ENCODE results near the gene JARID2. TPM values are rescaled to one million over a fixed set of nuclear protein-coding genes. Genes with fewer than 3 reads are reported as not detected.

JARID2 gene
- total RNA-seq, 4 donors from 2014 or later: 10.8 to 31.6 (median 14.3) TPM

GRCh38 chr6:15341311-15342001 is 95.6 kb downstream of the JARID2 start:
- ATAC-seq (ENCODE audit: low FRiP score): no peak
- no peak for DNase-seq (ENCODE audit: low spot score)
- no peak for TF ChIP-seq CTCF (IDR thresholded peaks at IDR 0.05)

- no peak for ATAC-seq (ENCODE audit: low FRiP score)
- TF ChIP-seq CTCF (IDR thresholded peaks at IDR 0.05): no peak
- DNase-seq (ENCODE audit: low spot score): no peak
Measured at GRCh38 chr6:15342114-15342513, 96.2 kb downstream of the JARID2 start.

- ATAC-seq (ENCODE audit: low FRiP score) (no peak), DNase-seq (ENCODE audit: low spot score) (no peak)
- TF ChIP-seq CTCF (IDR thresholded peaks at IDR 0.05): no peak
Measured at GRCh38 chr6:15343490-15344191, 97.8 kb downstream of the JARID2 start.

- no peak for ATAC-seq (ENCODE audit: low FRiP score)
- TF ChIP-seq CTCF (IDR thresholded peaks at IDR 0.05): no peak
- no peak for DNase-seq (ENCODE audit: low spot score)
Measured at GRCh38 chr6:15344192-15344519, 98.3 kb downstream of the JARID2 start.

GRCh38 chr6:15344831-15345230 is 99.0 kb downstream of the JARID2 start:
- TF ChIP-seq CTCF (IDR thresholded peaks at IDR 0.05): no peak
- DNase-seq (ENCODE audit: low spot score) (no peak), ATAC-seq (ENCODE audit: low FRiP score) (no peak)

- DNase-seq (ENCODE audit: low spot score) (no peak), ATAC-seq (ENCODE audit: low FRiP score) (no peak)
Measured at GRCh38 chr6:15346315-15346714, 100.4 kb downstream of the JARID2 start.

More at GRCh38 chr6:15346315-15346714, 100.4 kb downstream of the JARID2 start:
- TF ChIP-seq CTCF (IDR thresholded peaks at IDR 0.05): no peak
